WERI-Rb-1 (cell line): Measurements from ENCODE around the gene SLC43A1.

Experiments
- DNase-seq: peaks from one replicate; pipeline ENCODE4 v3.0.0-alpha.2; 2020
- H3K27ac ChIP-seq: fragments of 250-450 bp; sonication (Bioruptor Pico); 2 replicates; pipeline ENCODE4 v1.5.1; 2020; ENCODE audit warnings: mild to moderate bottlenecking, moderate library complexity
- H3K27me3 ChIP-seq: fragments of 250-450 bp; sonication (Bioruptor Pico); 2 replicates; pipeline ENCODE4 v1.5.1; 2021; ENCODE audit warnings: mild to moderate bottlenecking, low read depth, moderate library complexity; ENCODE audit not compliant: insufficient read depth, severe bottlenecking
- H3K36me3 ChIP-seq: fragments of 250-450 bp; sonication (Bioruptor Pico); 2 replicates; pipeline ENCODE4 v1.5.1; 2020; ENCODE audit warnings: mild to moderate bottlenecking, moderate library complexity
- H3K4me3 ChIP-seq: 2 replicates; pipeline ENCODE4 v1.5.1; 2011; ENCODE audit warnings: low read depth, mild to moderate bottlenecking, control low read depth, low read length
- H3K9me3 ChIP-seq: fragments of 250-450 bp; sonication (Bioruptor Pico); 2 replicates; pipeline ENCODE4 v1.5.1; 2021; ENCODE audit warnings: mild to moderate bottlenecking, moderate library complexity; ENCODE audit not compliant: severe bottlenecking
- TF ChIP-seq, protein P1 (sequence below): IDR thresholded peaks from 2 replicates; pipeline ENCODE4 v1.5.1; 2011; ENCODE audit warnings: low read depth, mild to moderate bottlenecking, control low read depth, inconsistent platforms, low read length

SLC43A1 gene

DNA sequence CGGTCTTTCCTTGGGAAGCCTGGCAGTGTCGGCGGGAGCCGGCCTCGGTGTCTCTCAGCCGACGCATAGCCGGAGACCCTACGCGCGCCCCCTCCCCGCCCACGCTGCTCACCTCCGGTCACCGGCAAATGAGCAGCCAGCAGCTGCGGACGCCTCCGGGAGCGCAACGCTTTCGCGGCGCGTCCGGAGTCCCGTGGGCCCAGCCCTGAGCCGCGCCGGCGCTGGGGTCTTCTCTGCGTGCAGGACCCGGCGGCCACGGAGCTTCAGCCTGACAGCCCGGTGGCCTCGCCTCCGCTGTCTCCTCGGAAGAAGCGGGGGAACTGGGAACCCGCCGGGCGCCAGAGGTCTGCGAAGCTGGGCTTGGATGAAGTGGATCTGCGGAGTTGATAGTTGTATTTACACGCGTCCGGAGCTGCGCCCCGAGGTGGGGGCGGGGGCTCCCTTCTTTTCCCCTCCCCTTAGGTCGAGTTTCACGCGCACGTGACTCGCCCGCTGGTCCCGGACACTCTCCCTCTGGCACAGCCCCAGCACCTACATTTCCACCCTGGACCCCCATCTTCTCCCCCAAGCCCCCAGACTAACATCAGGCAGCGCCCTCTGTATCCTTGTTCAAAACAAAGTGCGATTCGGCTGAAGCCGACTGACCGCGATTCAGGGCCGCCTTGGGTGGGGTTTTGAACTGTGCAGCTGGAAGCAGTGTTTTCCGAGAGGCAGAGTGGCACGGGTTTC, at the start of gene SLC43A1:
Gene SLC43A1, minus strand, starts transcription at position 371 of the 729 bp plus-strand sequence. CDS start 1,591 bp downstream, outside the sequence.
- TF ChIP-seq, protein P1, sequence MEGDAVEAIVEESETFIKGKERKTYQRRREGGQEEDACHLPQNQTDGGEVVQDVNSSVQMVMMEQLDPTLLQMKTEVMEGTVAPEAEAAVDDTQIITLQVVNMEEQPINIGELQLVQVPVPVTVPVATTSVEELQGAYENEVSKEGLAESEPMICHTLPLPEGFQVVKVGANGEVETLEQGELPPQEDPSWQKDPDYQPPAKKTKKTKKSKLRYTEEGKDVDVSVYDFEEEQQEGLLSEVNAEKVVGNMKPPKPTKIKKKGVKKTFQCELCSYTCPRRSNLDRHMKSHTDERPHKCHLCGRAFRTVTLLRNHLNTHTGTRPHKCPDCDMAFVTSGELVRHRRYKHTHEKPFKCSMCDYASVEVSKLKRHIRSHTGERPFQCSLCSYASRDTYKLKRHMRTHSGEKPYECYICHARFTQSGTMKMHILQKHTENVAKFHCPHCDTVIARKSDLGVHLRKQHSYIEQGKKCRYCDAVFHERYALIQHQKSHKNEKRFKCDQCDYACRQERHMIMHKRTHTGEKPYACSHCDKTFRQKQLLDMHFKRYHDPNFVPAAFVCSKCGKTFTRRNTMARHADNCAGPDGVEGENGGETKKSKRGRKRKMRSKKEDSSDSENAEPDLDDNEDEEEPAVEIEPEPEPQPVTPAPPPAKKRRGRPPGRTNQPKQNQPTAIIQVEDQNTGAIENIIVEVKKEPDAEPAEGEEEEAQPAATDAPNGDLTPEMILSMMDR = no peak
- Histone ChIP-seq H3K9me3 (no peaks in the 10 kb centered on the region), H3K27ac (no peak within 1 kb of the TSS), H3K4me3 (peak within 1 kb of the TSS; percentile 78), H3K27me3 (peaks cover 20% of the 10 kb centered on the region), H3K36me3 (no peaks in the 10 kb centered on the region)
- no peak for DNase-seq

DNA sequence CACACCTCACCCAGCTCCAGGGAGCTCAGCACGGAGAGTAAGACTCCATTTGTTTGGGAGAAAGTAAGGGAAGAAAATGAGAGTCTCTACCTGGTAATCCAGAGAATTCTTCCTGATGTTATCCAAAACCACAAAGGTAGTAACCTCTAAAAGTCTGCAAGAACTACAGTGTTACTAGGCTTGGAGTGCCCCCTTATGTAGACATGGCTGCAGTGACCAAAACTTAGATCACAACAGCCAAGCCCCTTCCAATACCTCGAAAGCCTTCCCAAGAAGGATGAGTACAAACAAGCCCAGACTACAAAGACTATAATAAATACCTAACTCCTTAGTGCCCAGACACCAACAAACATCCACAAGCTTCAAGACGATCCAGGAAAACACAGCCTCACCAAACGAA, 47.1 kb upstream of the SLC43A1 start:
- Histone ChIP-seq H3K36me3 (no peaks in the 10 kb centered on the region), H3K9me3 (no peaks in the 10 kb centered on the region), H3K27me3 (peaks cover 5% of the 10 kb centered on the region), H3K27ac (no peak overlapping the region), H3K4me3 (no peak overlapping the region)
- no peak for DNase-seq
- TF ChIP-seq, protein P1 = peak; percentile 49; the same call in 1 of the 2 replicates

DNA sequence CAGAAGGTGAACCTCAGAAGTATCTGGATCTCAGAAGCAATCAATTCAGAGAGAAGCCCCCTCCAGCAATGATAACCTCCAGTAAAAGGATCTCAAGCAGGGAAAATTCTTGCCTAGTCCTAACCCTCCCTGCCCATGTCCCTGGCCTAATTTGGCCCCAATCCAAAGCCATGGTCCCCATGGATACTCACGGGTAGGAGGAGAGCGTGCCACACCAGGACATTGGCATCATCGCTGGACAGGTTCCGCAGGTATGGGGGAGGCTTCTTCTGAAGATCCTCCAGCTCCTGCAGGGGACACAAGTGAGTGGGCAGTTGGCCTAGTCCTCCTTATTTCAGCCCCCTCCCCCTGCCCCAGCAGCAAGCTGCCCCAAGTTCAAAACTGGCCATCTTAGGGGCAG, 44.6 kb upstream of the SLC43A1 start:
- Histone ChIP-seq H3K27ac (no peak overlapping the region), H3K9me3 (no peaks in the 10 kb centered on the region), H3K4me3 (no peak overlapping the region), H3K27me3 (no peaks in the 10 kb centered on the region), H3K36me3 (no peaks in the 10 kb centered on the region)
- DNase-seq = no peak
- TF ChIP-seq, protein P1 = no peak

DNA sequence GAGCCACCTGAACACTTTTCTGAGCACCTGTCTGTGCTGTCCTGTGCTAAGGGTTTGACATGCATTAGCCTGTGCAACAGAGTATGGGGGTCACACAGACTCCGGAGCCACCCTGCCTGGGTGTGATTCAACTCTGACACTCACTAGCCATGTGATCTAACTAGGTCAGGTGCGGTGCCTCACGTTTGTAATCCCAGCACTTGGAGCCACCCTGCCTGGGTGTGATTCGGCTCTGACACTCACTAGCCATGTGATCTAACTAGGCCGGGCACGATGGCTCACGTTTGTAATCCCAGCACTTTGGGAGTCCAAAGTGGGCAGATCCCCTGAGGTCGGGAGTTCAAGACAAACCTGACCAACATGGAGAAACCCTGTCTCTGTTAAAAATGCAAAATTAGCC, 40.5 kb upstream of the SLC43A1 start:
- Histone ChIP-seq H3K4me3 (no peak overlapping the region), H3K9me3 (no peaks in the 10 kb centered on the region), H3K27me3 (no peaks in the 10 kb centered on the region), H3K27ac (no peak overlapping the region), H3K36me3 (no peaks in the 10 kb centered on the region)
- DNase-seq = peak; percentile 27
- TF ChIP-seq, protein P1 = no peak

DNA sequence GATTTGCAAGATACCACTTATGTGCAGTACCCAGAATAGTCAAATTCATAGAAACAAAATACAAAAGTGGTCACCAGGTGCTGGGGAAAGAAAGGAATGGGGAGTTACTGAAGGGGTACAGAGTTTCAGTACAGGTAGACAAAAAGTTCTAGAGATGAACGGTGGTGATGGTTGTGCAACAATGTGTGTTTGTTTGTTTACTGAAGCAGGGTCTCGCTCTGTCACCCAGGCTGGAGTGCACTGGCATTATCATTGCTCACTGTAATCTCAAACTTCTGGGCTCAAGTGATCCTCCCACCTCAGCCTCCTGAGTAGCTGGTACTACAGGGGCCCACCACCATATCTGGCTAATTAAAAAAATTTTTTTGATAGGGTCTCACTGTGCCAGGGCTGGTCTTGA, 39.9 kb upstream of the SLC43A1 start:
- no peaks in the 10 kb centered on the region for H3K36me3 ChIP-seq

More for the DNA sequence above, 39.9 kb upstream of the SLC43A1 start:
- DNase-seq = no peak
- no peak overlapping the region for H3K4me3 ChIP-seq
- H3K27me3 ChIP-seq = no peaks in the 10 kb centered on the region
- no peaks in the 10 kb centered on the region for H3K9me3 ChIP-seq
- TF ChIP-seq, protein P1 = no peak
- no peak overlapping the region for H3K27ac ChIP-seq
